Measurements from ENCODE around the gene VKORC1L1.

DNA sequence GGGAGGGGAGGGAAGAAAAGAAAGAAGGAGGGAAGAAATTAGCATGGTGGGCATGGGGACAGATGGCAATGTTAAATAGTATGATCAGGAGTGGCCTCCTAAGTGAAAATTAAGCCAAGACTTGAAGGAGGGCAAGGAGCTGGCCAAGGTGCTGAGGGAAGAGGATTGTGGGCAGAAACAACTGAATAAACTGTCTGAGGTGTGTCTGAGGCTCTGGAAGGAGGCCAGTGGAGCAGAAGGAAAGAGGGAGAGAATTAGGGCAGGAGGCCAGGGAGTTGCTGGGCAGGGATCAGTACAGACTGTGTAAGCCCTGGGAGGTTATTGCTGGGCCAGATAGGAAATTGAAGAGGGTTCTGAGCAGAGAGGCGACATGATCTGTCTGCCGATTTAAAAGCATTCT, 40.6 kb upstream of the VKORC1L1 start:
- no peak for TF ChIP-seq EZH2 (IDR thresholded peaks at IDR 0.05; ENCODE audit: borderline replicate concordance, low read depth, low read length, poor library complexity, severe bottlenecking)
- TF ChIP-seq, protein P1, sequence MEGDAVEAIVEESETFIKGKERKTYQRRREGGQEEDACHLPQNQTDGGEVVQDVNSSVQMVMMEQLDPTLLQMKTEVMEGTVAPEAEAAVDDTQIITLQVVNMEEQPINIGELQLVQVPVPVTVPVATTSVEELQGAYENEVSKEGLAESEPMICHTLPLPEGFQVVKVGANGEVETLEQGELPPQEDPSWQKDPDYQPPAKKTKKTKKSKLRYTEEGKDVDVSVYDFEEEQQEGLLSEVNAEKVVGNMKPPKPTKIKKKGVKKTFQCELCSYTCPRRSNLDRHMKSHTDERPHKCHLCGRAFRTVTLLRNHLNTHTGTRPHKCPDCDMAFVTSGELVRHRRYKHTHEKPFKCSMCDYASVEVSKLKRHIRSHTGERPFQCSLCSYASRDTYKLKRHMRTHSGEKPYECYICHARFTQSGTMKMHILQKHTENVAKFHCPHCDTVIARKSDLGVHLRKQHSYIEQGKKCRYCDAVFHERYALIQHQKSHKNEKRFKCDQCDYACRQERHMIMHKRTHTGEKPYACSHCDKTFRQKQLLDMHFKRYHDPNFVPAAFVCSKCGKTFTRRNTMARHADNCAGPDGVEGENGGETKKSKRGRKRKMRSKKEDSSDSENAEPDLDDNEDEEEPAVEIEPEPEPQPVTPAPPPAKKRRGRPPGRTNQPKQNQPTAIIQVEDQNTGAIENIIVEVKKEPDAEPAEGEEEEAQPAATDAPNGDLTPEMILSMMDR (conservative IDR thresholded peaks at IDR 0.05; ENCODE audit: low read depth, low read length) = no peak
